Esophagus squamous epithelium (tissue), 5 donors: Measurements from ENCODE around the gene NDUFS1. TPM values are rescaled to one million over a fixed set of nuclear protein-coding genes. Genes with fewer than 3 reads are reported as not detected.
"Not testable (repeated sequence)": the region's sequence is repeated elsewhere in the genome, so short reads cannot be mapped to it uniquely, and the experiment has no call there.

Source experiments
- DNase-seq: peaks from one replicate; lab custom pipeline; 2025; lab: John Stamatoyannopoulos, UW
- H3K27ac ChIP-seq, 4 donors: fragments of 200-600 bp; sonication (generic); one replicate each; pipeline ENCODE4 v1.5.1; 2016 to 2019; ENCODE audit warnings: mild to moderate bottlenecking in 1 of 4
- H3K27me3 ChIP-seq, 4 donors: fragments of 200-600 bp; sonication (generic); 1 replicate in 3 of 4; 2 replicates in 1 of 4; pipeline versions ENCODE4 v1.5.1 to v1.6.0; 2017 to 2021; ENCODE audit warnings: antibody characterized with exemption in 1 of 4
- H3K36me3 ChIP-seq, 3 donors: fragments of 200-600 bp; sonication (generic); one replicate each; pipeline ENCODE4 v1.5.1; 2016 to 2019
- H3K4me1 ChIP-seq, 3 donors: fragments of 200-600 bp; sonication (generic); one replicate each; pipeline ENCODE4 v1.5.1; 2017 to 2019
- H3K4me3 ChIP-seq, 4 donors: fragments of 200-600 bp; sonication (generic); 1 replicate in 3 of 4; 2 replicates in 1 of 4; pipeline ENCODE4 v1.5.1; 2016 to 2019; ENCODE audit warnings: mild to moderate bottlenecking in 2 of 4, moderate library complexity in 1 of 4
- H3K9me3 ChIP-seq, 3 donors: fragments of 200-600 bp; sonication (generic); one replicate each; pipeline ENCODE4 v1.5.1; 2016 to 2019
- POLR2A ChIP-seq, 4 donors: fragments of 450-650 bp; IDR thresholded peaks; one replicate each; pipeline ENCODE4 v1.6.1; 2017; ENCODE audit warnings: antibody characterized with exemption in 4 of 4, mild to moderate bottlenecking in 4 of 4, moderate library complexity in 3 of 4
- WGBS, 2 donors: methylation state at CpG; one replicate each; pipeline ENCODE4 v1.1.5; 2018; 5-methylcytosine and 5-hydroxymethylcytosine counted together
- intact Hi-C: fragments of 100-400 bp; cut with DNase I; formaldehyde crosslinking; loops from one replicate; pipeline ENCODE4 v1.15.0; 2022
- total RNA-seq, 4 donors: library from RNA; depleted of rRNA; stranded (reverse); fragments of >200 nt; gene quantifications; one replicate each; pipeline ENCODE4 v1.1.0, GENCODE V29; 2016
- TF ChIP-seq, protein P1 (sequence below), 6 experiments: fragments of 450-650 bp in 4 of 6; fragments of 200-600 bp in 2 of 6; sonication (generic) in 2 of 6; IDR thresholded peaks; one replicate each; pipeline ENCODE4 v1.5.1; 2016 to 2019; ENCODE audit warnings: antibody characterized with exemption in 6 of 6, mild to moderate bottlenecking in 4 of 6, moderate library complexity in 4 of 6
- donor health status: DM: yes; HTN: yes; CAD: no.

NDUFS1 gene
- total RNA-seq, 4 donors from 2014 or later: 87.5 to 155 (median 95.9) TPM

GRCh38 chr2:206083602-206084438 lies 75.4 kb downstream of the NDUFS1 start:
- TF ChIP-seq, protein P1, sequence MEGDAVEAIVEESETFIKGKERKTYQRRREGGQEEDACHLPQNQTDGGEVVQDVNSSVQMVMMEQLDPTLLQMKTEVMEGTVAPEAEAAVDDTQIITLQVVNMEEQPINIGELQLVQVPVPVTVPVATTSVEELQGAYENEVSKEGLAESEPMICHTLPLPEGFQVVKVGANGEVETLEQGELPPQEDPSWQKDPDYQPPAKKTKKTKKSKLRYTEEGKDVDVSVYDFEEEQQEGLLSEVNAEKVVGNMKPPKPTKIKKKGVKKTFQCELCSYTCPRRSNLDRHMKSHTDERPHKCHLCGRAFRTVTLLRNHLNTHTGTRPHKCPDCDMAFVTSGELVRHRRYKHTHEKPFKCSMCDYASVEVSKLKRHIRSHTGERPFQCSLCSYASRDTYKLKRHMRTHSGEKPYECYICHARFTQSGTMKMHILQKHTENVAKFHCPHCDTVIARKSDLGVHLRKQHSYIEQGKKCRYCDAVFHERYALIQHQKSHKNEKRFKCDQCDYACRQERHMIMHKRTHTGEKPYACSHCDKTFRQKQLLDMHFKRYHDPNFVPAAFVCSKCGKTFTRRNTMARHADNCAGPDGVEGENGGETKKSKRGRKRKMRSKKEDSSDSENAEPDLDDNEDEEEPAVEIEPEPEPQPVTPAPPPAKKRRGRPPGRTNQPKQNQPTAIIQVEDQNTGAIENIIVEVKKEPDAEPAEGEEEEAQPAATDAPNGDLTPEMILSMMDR (IDR thresholded peaks at IDR 0.05): no peak
- no peak for TF ChIP-seq POLR2A (IDR thresholded peaks at IDR 0.05)
- Histone ChIP-seq H3K4me3 (peak overlapping the region; percentile 86 to 97 (median 92)), H3K27ac (peak overlapping the region; percentile 99 to 100 (median 99)), H3K27me3 (no peaks in the 10 kb centered on the region), H3K36me3 (no peaks in the 10 kb centered on the region), H3K4me1 (peaks cover 0 to 64% (median 7%) of the 10 kb centered on the region in 3 donors), H3K9me3 (no peaks in the 10 kb centered on the region)
- 5 to 11% methylated on average over 14 of the region's 14 CpGs for WGBS, 2 donors
- no peak for DNase-seq
- intact Hi-C loops: no loop called here

DNA sequence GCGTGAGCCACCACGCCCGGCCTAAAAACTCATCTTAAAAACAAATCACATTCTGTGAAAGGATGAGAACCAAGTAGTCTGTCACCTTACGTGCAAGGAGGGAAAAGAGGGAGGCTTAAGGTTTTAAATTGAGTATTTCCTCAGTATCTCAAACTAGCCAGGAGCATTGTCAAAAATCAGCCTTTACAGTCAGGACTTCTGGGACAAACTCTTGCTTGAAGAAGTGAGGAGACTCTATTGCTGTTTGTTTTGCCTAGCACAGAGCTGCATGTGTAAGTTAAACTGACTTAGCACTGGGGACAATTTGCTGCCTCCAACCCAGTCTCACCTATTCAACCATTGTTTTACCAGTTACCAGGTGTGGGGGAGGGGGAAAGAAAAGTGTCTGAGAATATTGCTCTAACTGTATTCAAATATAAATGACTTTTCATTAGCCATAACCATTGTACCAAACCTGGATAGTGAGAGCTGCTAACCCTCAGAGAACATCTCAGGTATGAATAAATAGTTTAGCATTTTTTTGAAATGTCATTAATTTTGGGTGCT lies 76.9 kb downstream of the NDUFS1 start:
- WGBS, 2 donors: 75 to 84% methylated on average over 1 to 2 of the region's 4 CpGs
- no peaks in the 10 kb centered on the region for H3K36me3 ChIP-seq
- DNase-seq: no peak
- H3K27me3 ChIP-seq: no peaks in the 10 kb centered on the region
- H3K4me3 ChIP-seq: no peak overlapping the region
- TF ChIP-seq, protein P1 (IDR thresholded peaks at IDR 0.05): no peak
- no peak for TF ChIP-seq POLR2A (IDR thresholded peaks at IDR 0.05)
- intact Hi-C loops: no loop called here
- no peaks in the 10 kb centered on the region for H3K9me3 ChIP-seq
- H3K4me1 ChIP-seq: peaks cover 0 to 61% (median 4%) of the 10 kb centered on the region in 3 donors
- H3K27ac ChIP-seq: no peak overlapping the region

DNA sequence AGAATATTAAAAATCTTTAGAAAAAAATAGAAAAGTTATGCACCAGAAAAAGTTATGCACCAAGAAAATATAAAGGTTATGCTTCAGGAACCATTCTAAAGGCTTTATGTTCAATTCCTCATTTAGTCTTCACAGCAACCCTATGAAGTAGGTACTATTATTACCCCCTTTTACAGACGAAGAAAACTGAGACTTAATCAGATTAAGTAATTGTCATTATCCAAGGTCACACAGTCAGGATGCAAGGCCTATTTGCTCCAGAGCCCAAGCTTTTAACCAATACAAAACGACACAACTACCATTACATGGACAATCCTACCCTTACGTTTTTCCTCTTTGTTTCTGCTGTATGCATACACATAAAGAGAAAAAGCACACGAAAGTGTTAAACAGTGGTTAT lies 78.3 kb downstream of the NDUFS1 start:
- Histone ChIP-seq H3K9me3 (no peaks in the 10 kb centered on the region), H3K4me1 (peaks cover 0 to 56% (median 4%) of the 10 kb centered on the region in 3 donors), H3K27me3 (no peaks in the 10 kb centered on the region), H3K4me3 (no peak overlapping the region), H3K27ac (no peak overlapping the region), H3K36me3 (no peaks in the 10 kb centered on the region)
- intact Hi-C loops: no loop called here
- DNase-seq: no peak
- WGBS, 2 donors: 73 to 77% methylated on average over 4 of the region's 4 CpGs
- no peak for TF ChIP-seq POLR2A (IDR thresholded peaks at IDR 0.05)
- TF ChIP-seq, protein P1 (IDR thresholded peaks at IDR 0.05): no peak

GRCh38 chr2:206079699-206080465 lies 79.4 kb downstream of the NDUFS1 start:
- H3K9me3 ChIP-seq: no peaks in the 10 kb centered on the region
- no peaks in the 10 kb centered on the region for H3K36me3 ChIP-seq
- H3K27ac ChIP-seq: no peak overlapping the region
- peaks cover 0 to 56% (median 4%) of the 10 kb centered on the region in 3 donors for H3K4me1 ChIP-seq
- intact Hi-C loops: no loop called here
- DNase-seq: no peak
- H3K4me3 ChIP-seq: no peak overlapping the region
- no peaks in the 10 kb centered on the region for H3K27me3 ChIP-seq
- 71 to 80% methylated on average over 9 of the region's 9 CpGs for WGBS, 2 donors
- TF ChIP-seq, protein P1 (IDR thresholded peaks at IDR 0.05): no peak
- no peak for TF ChIP-seq POLR2A (IDR thresholded peaks at IDR 0.05)

- H3K9me3 ChIP-seq, H3K4me3 ChIP-seq, H3K27ac ChIP-seq, H3K27me3 ChIP-seq, DNase-seq, intact Hi-C loops: not testable (repeated sequence)
- 67 to 80% methylated on average over 3 to 5 of the region's 5 CpGs for WGBS, 2 donors
- H3K36me3 ChIP-seq: peaks cover 0 to 11% (median 0%) of the 10 kb centered on the region in 3 donors
- H3K4me1 ChIP-seq: peaks cover 0 to 49% (median 0%) of the 10 kb centered on the region in 3 donors
These were observed 81.4 kb downstream of the NDUFS1 start for GRCh38 chr2:206077879-206078278.
